K562 (cell line): ENCODE data around the gene TEPSIN. TPM values are rescaled to one million over a fixed set of nuclear protein-coding genes. Genes with fewer than 3 reads are reported as not detected.
A peak's percentile ranks its signal among the peaks of the same experiment; 100 is the strongest.

Experiments used
- CC2D1A ChIP-seq: fragments of 450-650 bp; IDR thresholded peaks from 2 replicates; pipeline ENCODE4 v1.6.1; 2017; ENCODE audit warnings: mild to moderate bottlenecking
- ELF2 ChIP-seq: fragments of 250-450 bp; sonication (Bioruptor Pico); IDR thresholded peaks from 2 replicates; pipeline ENCODE4 v1.5.0; 2021; ENCODE audit warnings: mild to moderate bottlenecking
- HEY1 ChIP-seq: fragments of 250-450 bp; sonication (Bioruptor Pico); IDR thresholded peaks from 2 replicates; pipeline ENCODE4 v1.5.0; 2020; ENCODE audit warnings: mild to moderate bottlenecking, moderate library complexity, borderline replicate concordance
- HLTF ChIP-seq: fragments of 450-650 bp; IDR thresholded peaks from 2 replicates; pipeline ENCODE4 v1.6.1; 2016
- IRF2 ChIP-seq: sonication (generic); formaldehyde crosslinking; IDR thresholded peaks from 2 replicates; pipeline ENCODE4 v1.8.1; 2022; ENCODE audit warnings: mild to moderate bottlenecking, missing genetic modification reagents
- MAZ ChIP-seq, 2 experiments: fragments of 450-650 bp in 1 of 2; sonication (generic) in 1 of 2; formaldehyde crosslinking; IDR thresholded peaks in 1 of 2; conservative IDR thresholded peaks in 1 of 2; 2 replicates each; pipeline versions ENCODE4 v1.4.0 to v1.5.0; 2020; ENCODE audit warnings: mild to moderate bottlenecking in 1 of 2, missing genetic modification reagents in 1 of 2
- MCM3 ChIP-seq: fragments of 450-650 bp; IDR thresholded peaks from 2 replicates; pipeline ENCODE4 v1.6.1; 2016
- MYBL2 ChIP-seq, 2 experiments: fragments of 450-650 bp in 1 of 2; sonication (generic) in 1 of 2; formaldehyde crosslinking in 1 of 2; IDR thresholded peaks; 2 replicates each; pipeline versions ENCODE4 v1.6.1 to v1.8.1; 2017 to 2022; ENCODE audit warnings: borderline replicate concordance in 1 of 2, inconsistent platforms in 1 of 2, low read depth in 1 of 2, mild to moderate bottlenecking in 1 of 2, missing genetic modification reagents in 1 of 2, moderate library complexity in 1 of 2
- NFRKB ChIP-seq: fragments of 450-650 bp; IDR thresholded peaks from 2 replicates; pipeline ENCODE4 v1.6.1; 2016; ENCODE audit warnings: low read depth
- PBX2 ChIP-seq, 2 experiments: IDR thresholded peaks in 1 of 2; conservative IDR thresholded peaks in 1 of 2; 2 replicates each; pipeline ENCODE4 v1.6.1; 2016; ENCODE audit warnings: low read depth in 2 of 2, mild to moderate bottlenecking in 1 of 2, missing compliant biosample characterization in 1 of 2, missing genetic modification characterization in 1 of 2, moderate library complexity in 1 of 2
- POLR2H ChIP-seq: IDR thresholded peaks from 2 replicates; pipeline ENCODE4 v1.6.1; 2016; ENCODE audit warnings: missing genetic modification characterization, low read depth, mild to moderate bottlenecking, control low read depth, missing compliant biosample characterization, moderate library complexity
- POLR3A ChIP-seq: IDR thresholded peaks from 2 replicates; pipeline ENCODE4 v1.6.1; 2011; ENCODE audit warnings: borderline replicate concordance, mild to moderate bottlenecking, moderate library complexity; ENCODE audit not compliant: insufficient read length, insufficient read depth; ENCODE audit errors: extremely low read depth
- POLR3G ChIP-seq: IDR thresholded peaks from 2 replicates; pipeline ENCODE4 v1.6.1; 2011; ENCODE audit not compliant: insufficient read length, insufficient replicate concordance; ENCODE audit errors: extremely low read depth
- PTRF ChIP-seq: fragments of 450-650 bp; IDR thresholded peaks from 2 replicates; pipeline ENCODE4 v1.6.1; 2016; ENCODE audit warnings: mild to moderate bottlenecking, missing genetic modification characterization, missing compliant biosample characterization
- RHOXF2B ChIP-seq: fragments of 250-450 bp; sonication (Bioruptor Pico); conservative IDR thresholded peaks from 2 replicates; pipeline ENCODE4 v1.5.1; 2021
- SMAD4 ChIP-seq: fragments of 250-450 bp; sonication (Bioruptor Pico); conservative IDR thresholded peaks from 2 replicates; pipeline ENCODE4 v1.8.0; 2021; ENCODE audit warnings: inconsistent platforms, mild to moderate bottlenecking, moderate library complexity
- SRSF9 ChIP-seq: fragments of 200-400 bp; formaldehyde crosslinking; IDR thresholded peaks from 2 replicates; pipeline ENCODE4 v1.6.1; 2017; ENCODE audit warnings: low read depth, low read length, borderline replicate concordance
- TBL1XR1 ChIP-seq, 2 experiments: IDR thresholded peaks; 2 replicates each; pipeline ENCODE4 v1.6.1; 2012; ENCODE audit warnings: improper control_type of control experiment in 2 of 2, low read length in 2 of 2, mild to moderate bottlenecking in 1 of 2
- TCF7L2 ChIP-seq: fragments of 150-350 bp; IDR thresholded peaks from 2 replicates; pipeline ENCODE4 v1.6.1; 2016; ENCODE audit warnings: low read depth, mild to moderate bottlenecking, low read length, moderate library complexity
- ZFPM2 ChIP-seq: fragments of 250-450 bp; sonication (Bioruptor Pico); IDR thresholded peaks from 2 replicates; pipeline ENCODE4 v1.5.1; 2022; ENCODE audit warnings: mild to moderate bottlenecking
- ZNF41 ChIP-seq: fragments of 250-450 bp; sonication (Bioruptor Pico); conservative IDR thresholded peaks from 2 replicates; pipeline ENCODE4 v1.4.0; 2020; ENCODE audit warnings: mild to moderate bottlenecking
- polyA plus RNA-seq, 8 experiments: library from polyadenylated mRNA; depleted of rRNA in 4 of 8; stranded (reverse) in 5 of 8; unstranded in 3 of 8; fragments of >200 nt; fragmentation: Nextera tagmentation in 2 of 8; fragmentation: Illumina TruSeq in 1 of 8; extraction: Ambion mirVana in 2 of 8; extraction: Trizol in 1 of 8; gene quantifications; 2 replicates each; pipeline versions ENCODE4 v1.2.1 to v1.2.3, GENCODE V29; 2011 to 2014; ENCODE audit warnings: inconsistent platforms in 1 of 8, missing spikeins in 1 of 8
- total RNA-seq, 7 experiments: library from RNA; depleted of rRNA in 6 of 7; stranded (reverse); fragments of >200 nt in 6 of 7; fragmentation: Illumina TruSeq in 2 of 7; extraction: Trizol in 2 of 7; gene quantifications; 2 replicates each; pipeline versions ENCODE4 v1.2.1 to v1.2.3, GENCODE V29; 2011 to 2021; ENCODE audit warnings: low replicate concordance in 1 of 7
- TF ChIP-seq, protein P1 (sequence below): sonication (generic); formaldehyde crosslinking; IDR thresholded peaks from 2 replicates; pipeline ENCODE4 v1.8.0; 2022; ENCODE audit warnings: missing genetic modification reagents, mild to moderate bottlenecking, moderate library complexity, borderline replicate concordance
- TF ChIP-seq, protein P2 (sequence below): sonication (generic); formaldehyde crosslinking; IDR thresholded peaks from 2 replicates; pipeline ENCODE4 v1.8.0; 2022; ENCODE audit warnings: mild to moderate bottlenecking, low read depth, missing genetic modification reagents

The TEPSIN gene
- total and polyA plus RNA-seq, 9 of the 15 experiments (the other 6 are each of a cell fraction or from before 2014, with no cell fraction given), result 0.80 to 29.8 (median 5.3) TPM

DNA sequence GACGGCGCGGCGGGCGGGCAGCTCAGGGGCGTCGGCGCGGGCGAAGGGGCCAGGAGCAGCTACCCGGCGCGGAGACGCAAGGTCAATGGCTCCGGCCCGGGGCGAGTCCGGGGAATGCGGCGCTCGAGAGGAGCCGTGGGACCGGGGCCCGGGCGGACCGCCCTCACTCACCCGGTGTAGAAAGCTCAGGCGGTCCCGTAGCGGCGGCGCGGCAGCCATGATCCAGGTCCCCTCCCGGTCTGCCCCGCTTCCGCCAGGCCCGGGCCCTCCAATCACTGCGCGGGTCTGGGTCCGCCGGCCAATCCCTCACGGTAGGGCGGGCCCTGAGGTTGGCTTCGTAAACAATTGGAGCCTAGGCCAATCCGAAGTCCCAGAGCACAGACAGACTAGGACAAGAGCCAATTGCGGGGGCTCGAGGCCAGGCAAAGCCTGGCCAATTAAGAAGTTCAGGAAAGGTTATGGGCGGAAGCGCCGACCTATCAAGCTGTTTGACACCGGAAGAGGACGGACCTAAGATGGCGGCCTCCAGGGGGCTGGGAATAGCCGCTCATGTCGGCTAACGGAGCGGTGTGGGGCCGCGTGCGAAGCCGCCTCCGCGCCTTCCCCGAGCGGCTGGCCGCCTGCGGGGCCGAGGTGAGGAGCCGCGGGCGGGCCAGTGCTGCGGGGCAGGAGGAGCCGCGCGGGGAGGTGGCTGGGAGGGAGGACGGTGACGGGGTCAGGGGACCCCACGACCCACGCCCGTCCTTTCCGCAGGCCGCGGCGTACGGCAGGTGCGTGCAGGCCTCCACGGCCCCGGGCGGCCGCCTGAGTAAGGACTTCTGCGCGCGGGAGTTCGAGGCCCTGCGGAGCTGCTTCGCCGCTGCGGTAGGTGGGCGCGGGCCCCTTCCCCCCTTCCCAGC, at the start of gene TEPSIN, which contains the start of gene NDUFAF8 (continued):
- TF ChIP-seq PBX2 (CRISPR knock-in tag; IDR thresholded peaks at IDR 0.05; ENCODE audit: low read depth) (peak; percentile 81), PBX2 (tag; conservative IDR thresholded peaks at IDR 0.05; ENCODE audit: low read depth) (peak; percentile 100), NFRKB (peak; percentile 92), POLR2H (tag) (no peak), SMAD4 (CRISPR knock-in tag) (peak; percentile 70), POLR3A (no peak), IRF2 (CRISPR knock-in tag) (0 out of 2 replicates have a peak, but pooled peaks have one; percentile 32), ELF2 (CRISPR knock-in tag) (peak; percentile 100), MCM3 (no peak), HLTF (no peak), MAZ (CRISPR knock-in tag; conservative IDR thresholded peaks at IDR 0.05 in 1 of 2, IDR thresholded peaks at IDR 0.05 in 1 of 2) (peak in 1 of 2 experiments; percentile 10; a peak in 3 of 4 replicates), HEY1 (CRISPR knock-in tag) (no peak), POLR3G (no peak), MYBL2 (IDR thresholded peaks at IDR 0.05; ENCODE audit: low read depth) (no peak), MYBL2 (CRISPR knock-in tag; IDR thresholded peaks at IDR 0.05; ENCODE audit: borderline replicate concordance) (no peak), TCF7L2 (peak; percentile 66), ZFPM2 (CRISPR knock-in tag) (no peak), RHOXF2B (no peak), CC2D1A (no peak), ZNF41 (CRISPR knock-in tag) (no peak), SRSF9 (no peak), PTRF (no peak), TBL1XR1 (IDR thresholded peaks at IDR 0.05; ENCODE audit: low read length in 2 of 2) (peak in 1 of 2 experiments; percentile 20; a peak in 1 of 4 replicates)
- TF ChIP-seq, protein P1, sequence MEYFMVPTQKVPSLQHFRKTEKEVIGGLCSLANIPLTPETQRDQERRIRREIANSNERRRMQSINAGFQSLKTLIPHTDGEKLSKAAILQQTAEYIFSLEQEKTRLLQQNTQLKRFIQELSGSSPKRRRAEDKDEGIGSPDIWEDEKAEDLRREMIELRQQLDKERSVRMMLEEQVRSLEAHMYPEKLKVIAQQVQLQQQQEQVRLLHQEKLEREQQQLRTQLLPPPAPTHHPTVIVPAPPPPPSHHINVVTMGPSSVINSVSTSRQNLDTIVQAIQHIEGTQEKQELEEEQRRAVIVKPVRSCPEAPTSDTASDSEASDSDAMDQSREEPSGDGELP (CRISPR knock-in tag), result peak; percentile 54; the same call in 1 of the 2 replicates
- TF ChIP-seq, protein P2, sequence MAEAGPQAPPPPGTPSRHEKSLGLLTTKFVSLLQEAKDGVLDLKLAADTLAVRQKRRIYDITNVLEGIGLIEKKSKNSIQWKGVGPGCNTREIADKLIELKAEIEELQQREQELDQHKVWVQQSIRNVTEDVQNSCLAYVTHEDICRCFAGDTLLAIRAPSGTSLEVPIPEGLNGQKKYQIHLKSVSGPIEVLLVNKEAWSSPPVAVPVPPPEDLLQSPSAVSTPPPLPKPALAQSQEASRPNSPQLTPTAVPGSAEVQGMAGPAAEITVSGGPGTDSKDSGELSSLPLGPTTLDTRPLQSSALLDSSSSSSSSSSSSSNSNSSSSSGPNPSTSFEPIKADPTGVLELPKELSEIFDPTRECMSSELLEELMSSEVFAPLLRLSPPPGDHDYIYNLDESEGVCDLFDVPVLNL (CRISPR knock-in tag), result no peak
